CD4-positive, alpha-beta T cell (primary cell): ENCODE data around the gene CLDN22. TPM values are rescaled to one million over a fixed set of nuclear protein-coding genes. Genes with fewer than 3 reads are reported as not detected.
A peak's percentile ranks its signal among the peaks of the same experiment; 100 is the strongest.

ENCODE experiments used
- ATAC-seq: fragments of 200-7000 bp; cut with Tn5 transposase; one replicate; pipeline ENCODE4 v1.10.0; 2022; ENCODE audit warnings: mild to moderate bottlenecking; ENCODE audit not compliant: poor library complexity
- CTCF ChIA-PET: fragments of 350-600 bp; sonication (Branson Sonifier 250); formaldehyde crosslinking; loops from one replicate; lab custom pipeline; 2021; ENCODE audit warnings: antibody characterized with exemption, inconsistent platforms; lab: Charles Lee
- POLR2A ChIA-PET: fragments of 350-600 bp; sonication (Branson Sonifier 250); formaldehyde crosslinking; loops from one replicate; lab custom pipeline; 2021; ENCODE audit warnings: antibody characterized with exemption, inconsistent platforms; lab: Charles Lee
- DNase-seq, 14 experiments: peaks; one replicate each; pipeline ENCODE4 v3.0.0-alpha.2; 2013 to 2020; ENCODE audit warnings: mixed read lengths in 2 of 14
- H3K27ac ChIP-seq, 2 donors: one replicate each; pipeline versions ENCODE4 v1.5.1 to v1.7.0; 2013; ENCODE audit warnings: low read length in 2 of 2, low read depth in 1 of 2, mild to moderate bottlenecking in 1 of 2
- H3K27me3 ChIP-seq, 2 experiments: 1 replicate in 1 of 2; 2 replicates in 1 of 2; pipeline versions ENCODE4 v1.6.1 to v1.7.0; 2013; ENCODE audit warnings: low read length in 2 of 2, control low read depth in 1 of 2, mild to moderate bottlenecking in 1 of 2, moderate library complexity in 1 of 2; ENCODE audit not compliant: insufficient read depth in 2 of 2, control insufficient read depth in 1 of 2
- H3K36me3 ChIP-seq: one replicate; pipeline ENCODE4 v1.6.1; 2013; ENCODE audit warnings: low read length, control low read depth; ENCODE audit not compliant: insufficient read depth
- H3K4me1 ChIP-seq: one replicate; pipeline ENCODE4 v1.6.1; 2013; ENCODE audit warnings: low read length, control low read depth; ENCODE audit not compliant: insufficient read depth
- H3K4me3 ChIP-seq: one replicate; pipeline ENCODE4 v1.5.1; 2013; ENCODE audit warnings: mild to moderate bottlenecking, low read length, moderate library complexity
- H3K9me3 ChIP-seq, 2 experiments: 1 replicate in 1 of 2; 2 replicates in 1 of 2; pipeline versions ENCODE4 v1.6.1 to v1.7.0; 2013; ENCODE audit warnings: low read length in 2 of 2, mild to moderate bottlenecking in 2 of 2, control low read depth in 1 of 2, moderate library complexity in 1 of 2; ENCODE audit not compliant: control insufficient read depth in 1 of 2, insufficient read depth in 1 of 2
- H3K27ac Mint-ChIP-seq: one replicate; pipeline ENCODE4 v1.8.0; 2020; ENCODE audit warnings: mixed read lengths
- H3K27me3 Mint-ChIP-seq: one replicate; pipeline ENCODE4 v1.8.0; 2021; ENCODE audit warnings: mixed read lengths
- H3K36me3 Mint-ChIP-seq: one replicate; pipeline ENCODE4 v1.8.0; 2021; ENCODE audit warnings: low read depth, mixed read lengths
- H3K4me1 Mint-ChIP-seq: one replicate; pipeline ENCODE4 v1.8.0; 2021; ENCODE audit warnings: low read depth, mixed read lengths
- H3K4me3 Mint-ChIP-seq: one replicate; pipeline ENCODE4 v1.8.0; 2020; ENCODE audit warnings: mild to moderate bottlenecking, mixed read lengths
- H3K9me3 Mint-ChIP-seq: one replicate; pipeline ENCODE4 v1.8.0; 2020; ENCODE audit warnings: mixed read lengths
- CTCF ChIP-seq: fragments of 200-600 bp; IDR thresholded peaks from one replicate; pipeline ENCODE4 v1.8.0; 2022; ENCODE audit warnings: antibody characterized with exemption, mild to moderate bottlenecking
- intact Hi-C, 2 experiments: fragments of 100-400 bp; cut with DNase I in 1 of 2; cut with micrococcal nuclease in 1 of 2; formaldehyde crosslinking; loops; one replicate each; pipeline versions ENCODE4 v1.15.1 to v1.9.0; 2023 to 2025; cut with DNase I, micrococcal nuclease
- polyA plus RNA-seq, 2 donors: library from polyadenylated mRNA; unstranded; fragments of 120-200 nt; gene quantifications; one replicate each; pipeline ENCODE4 v1.2.1, GENCODE V29; 2013
- total RNA-seq, 174 experiments: library from RNA in 2 of 174; stranded (reverse) in 2 of 174; gene quantifications; one replicate each; pipeline ENCODE4 v1.2.3 and lab custom pipeline; 2021 to 2026

CLDN22 gene
- not detected for total RNA-seq
- not detected for polyA plus RNA-seq (2013, experiment 1 of 2)
- not detected for polyA plus RNA-seq (2013, experiment 2 of 2)
- 0 to 0.07 (median 0) reads per million in 172 experiments for total RNA-seq (lab: John Stamatoyannopoulos, UW)

- Histone ChIP-seq H3K27ac (no peak within 1 kb of the TSS), H3K4me3 (no peak within 1 kb of the TSS), H3K9me3 (no peaks in the 10 kb centered on the region), H3K27me3 (no peaks in the 10 kb centered on the region), H3K36me3 (no peaks in the 10 kb centered on the region), H3K4me1 (no peaks in the 10 kb centered on the region)
- H3K36me3 Mint-ChIP-seq: no peaks in the 10 kb centered on the region
- ATAC-seq (no peak), DNase-seq (no peak)
- intact Hi-C loops: no loop called here
- TF ChIP-seq CTCF: no peak
- ChIA-PET POLR2A (interaction anchor here (0.8 kb wide), 1 partner anchor 124 kb away, joined by 3 read pairs; no protein-coding TSS in a partner anchor), CTCF (no interaction called here)
- peak within 1 kb of the TSS; percentile 6 for H3K27ac Mint-ChIP-seq
- H3K4me1 Mint-ChIP-seq: peaks cover 11% of the 10 kb centered on the region
- no peak within 1 kb of the TSS for H3K4me3 Mint-ChIP-seq
- peaks cover 6% of the 10 kb centered on the region for H3K27me3 Mint-ChIP-seq
- no peaks in the 10 kb centered on the region for H3K9me3 Mint-ChIP-seq
These were observed at the start of gene CLDN22 for GRCh38 chr4:183320211-183321059. Gene CLDN22 (minus strand): TSS chr4:183320276. CDS start chr4:183320218, 58 bp downstream.

GRCh38 chr4:183369073-183369472 lies 49.0 kb upstream of the CLDN22 start:
- ChIA-PET POLR2A (no interaction called here), CTCF (no interaction called here)
- Histone ChIP-seq H3K36me3 (no peaks in the 10 kb centered on the region), H3K4me3 (no peak overlapping the region), H3K27ac (no peak overlapping the region), H3K27me3 (peaks cover 0 to 2% of the 10 kb centered on the region in 2 experiments), H3K4me1 (no peaks in the 10 kb centered on the region), H3K9me3 (peaks cover 1 to 3% of the 10 kb centered on the region in 2 experiments)
- H3K27me3 Mint-ChIP-seq: no peaks in the 10 kb centered on the region
- ATAC-seq (no peak), DNase-seq (no peak)
- H3K36me3 Mint-ChIP-seq: no peaks in the 10 kb centered on the region
- H3K4me3 Mint-ChIP-seq: no peak overlapping the region
- H3K9me3 Mint-ChIP-seq: no peaks in the 10 kb centered on the region
- no peak overlapping the region for H3K27ac Mint-ChIP-seq
- TF ChIP-seq CTCF: no peak
- no peaks in the 10 kb centered on the region for H3K4me1 Mint-ChIP-seq
- intact Hi-C loops: no loop called here

- Mint-ChIP-seq H3K4me3 (no peak overlapping the region), H3K9me3 (no peaks in the 10 kb centered on the region), H3K27ac (no peak overlapping the region), H3K36me3 (no peaks in the 10 kb centered on the region), H3K27me3 (no peaks in the 10 kb centered on the region), H3K4me1 (no peaks in the 10 kb centered on the region)
- H3K27ac ChIP-seq: no peak overlapping the region
- no peaks in the 10 kb centered on the region for H3K36me3 ChIP-seq
- TF ChIP-seq CTCF: no peak
- ATAC-seq: no peak
- ChIA-PET CTCF (no interaction called here), POLR2A (no interaction called here)
- intact Hi-C loops: no loop called here
- H3K4me3 ChIP-seq: no peak overlapping the region
- H3K9me3 ChIP-seq: no peaks in the 10 kb centered on the region
- no peaks in the 10 kb centered on the region for H3K4me1 ChIP-seq
- peaks cover 0 to 2% of the 10 kb centered on the region in 2 experiments for H3K27me3 ChIP-seq
- DNase-seq: no peak
These were observed 46.2 kb upstream of the CLDN22 start for GRCh38 chr4:183366206-183366835.
